ENCODE results near the gene FOXF2. TPM values are rescaled to one million over a fixed set of nuclear protein-coding genes. Genes with fewer than 3 reads are reported as not detected.

The FOXF2 gene
- total RNA-seq, 1 donor from 2014 or later = 8.1 TPM

GRCh38 chr6:1439349-1439748, 50.0 kb downstream of the FOXF2 start:
- Mint-ChIP-seq H3K27ac (no peak overlapping the region), H3K27me3 (peaks cover 39% of the 10 kb centered on the region), H3K4me1 (ENCODE audit: unreplicated experiment) (peaks cover 12% of the 10 kb centered on the region), H3K36me3 (no peaks in the 10 kb centered on the region), H3K4me3 (no peak overlapping the region), H3K9me3 (no peaks in the 10 kb centered on the region)
- DNase-seq (ENCODE audit: extremely low spot score, unreplicated experiment) = no peak
- no peak for TF ChIP-seq CTCF (conservative IDR thresholded peaks at IDR 0.05)

GRCh38 chr6:1442929-1443328, 53.6 kb downstream of the FOXF2 start:
- Mint-ChIP-seq H3K27me3 (peaks cover 22% of the 10 kb centered on the region), H3K36me3 (no peaks in the 10 kb centered on the region), H3K27ac (no peak overlapping the region), H3K4me1 (ENCODE audit: unreplicated experiment) (peaks cover 5% of the 10 kb centered on the region), H3K4me3 (no peak overlapping the region), H3K9me3 (no peaks in the 10 kb centered on the region)
- TF ChIP-seq CTCF (conservative IDR thresholded peaks at IDR 0.05) = no peak
- no peak for DNase-seq (ENCODE audit: extremely low spot score, unreplicated experiment)

Small RNA genes lying within 50 kb of the gene (microRNA-seq; reads per million reads assigned to microRNA genes)
- gene MIR6720 = 3.0 reads per million, percentile 5 among the genes with 10 or more reads in this experiment

Other genes starting within 250 kb of the FOXF2 start
- gene FOXQ1, start 77.5 kb upstream of the FOXF2 start, total RNA-seq (ENCODE audit: low replicate concordance) = 20.5 and 27.9 TPM in 2 replicates
- gene FOXC1, start 220.3 kb downstream of the FOXF2 start, total RNA-seq (ENCODE audit: low replicate concordance) = 20.8 and 53.5 TPM in 2 replicates

Measured in type B pancreatic cell (in vitro differentiated cells).